Measurements from ENCODE around the gene PDE7B. TPM values are rescaled to one million over a fixed set of nuclear protein-coding genes. Genes with fewer than 3 reads are reported as not detected.

Gene PDE7B
- total RNA-seq, 1 donor from 2014 or later, result 0.84 TPM

DNA sequence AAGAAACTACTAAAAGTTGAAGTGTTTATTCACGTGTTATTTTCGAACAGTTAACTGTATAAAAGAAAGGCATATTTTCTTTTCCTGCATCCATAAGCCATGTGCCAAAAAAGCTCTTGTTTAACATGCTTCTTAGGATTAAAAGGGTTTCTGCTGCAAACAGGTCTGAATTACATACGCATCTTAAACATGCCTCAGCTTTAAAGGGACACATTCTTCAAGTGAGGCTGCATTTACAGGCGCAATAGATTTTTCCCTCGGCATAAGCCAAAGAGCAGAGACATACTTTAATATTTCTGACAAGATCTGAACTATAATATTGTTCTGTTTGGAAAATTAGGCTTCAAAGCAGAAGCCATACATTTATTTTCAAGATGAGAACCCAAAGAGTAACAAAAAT, 39.4 kb downstream of the PDE7B start:
- H3K36me3 ChIP-seq (ENCODE audit: control insufficient read depth, insufficient read depth, low read length), result no peaks in the 10 kb centered on the region
- no peak overlapping the region for H3K4me3 ChIP-seq (ENCODE audit: low read depth, low read length)
- no peaks in the 10 kb centered on the region for H3K27me3 ChIP-seq (ENCODE audit: control insufficient read depth, insufficient read depth, low read length)
- DNase-seq (ENCODE audit: low read depth), result no peak
- no peak for TF ChIP-seq CTCF (IDR thresholded peaks at IDR 0.05; ENCODE audit: insufficient read depth, low read length, poor library complexity, severe bottlenecking)

- DNase-seq (ENCODE audit: low read depth), result no peak
- no peak for TF ChIP-seq CTCF (IDR thresholded peaks at IDR 0.05; ENCODE audit: insufficient read depth, low read length, poor library complexity, severe bottlenecking)
These were observed 40.2 kb downstream of the PDE7B start for GRCh38 chr6:135891710-135892109.

GRCh38 chr6:135895231-135895911, 43.9 kb downstream of the PDE7B start:
- Histone ChIP-seq H3K4me3 (ENCODE audit: low read depth, low read length) (no peak overlapping the region), H3K27me3 (ENCODE audit: control insufficient read depth, insufficient read depth, low read length) (no peaks in the 10 kb centered on the region), H3K36me3 (ENCODE audit: control insufficient read depth, insufficient read depth, low read length) (no peaks in the 10 kb centered on the region)
- DNase-seq (ENCODE audit: low read depth), result no peak
- no peak for TF ChIP-seq CTCF (IDR thresholded peaks at IDR 0.05; ENCODE audit: insufficient read depth, low read length, poor library complexity, severe bottlenecking)

More at GRCh38 chr6:135891710-135892109, 40.2 kb downstream of the PDE7B start:
- Histone ChIP-seq H3K27me3 (ENCODE audit: control insufficient read depth, insufficient read depth, low read length) (no peaks in the 10 kb centered on the region), H3K4me3 (ENCODE audit: low read depth, low read length) (no peak overlapping the region), H3K36me3 (ENCODE audit: control insufficient read depth, insufficient read depth, low read length) (no peaks in the 10 kb centered on the region)

- no peak overlapping the region for H3K4me3 ChIP-seq (ENCODE audit: low read depth, low read length)
- no peak for TF ChIP-seq CTCF (IDR thresholded peaks at IDR 0.05; ENCODE audit: insufficient read depth, low read length, poor library complexity, severe bottlenecking)
- no peak for DNase-seq (ENCODE audit: low read depth)
- H3K36me3 ChIP-seq (ENCODE audit: control insufficient read depth, insufficient read depth, low read length), result no peaks in the 10 kb centered on the region
- no peaks in the 10 kb centered on the region for H3K27me3 ChIP-seq (ENCODE audit: control insufficient read depth, insufficient read depth, low read length)
These were observed 45.6 kb downstream of the PDE7B start for GRCh38 chr6:135897087-135897486.

DNA sequence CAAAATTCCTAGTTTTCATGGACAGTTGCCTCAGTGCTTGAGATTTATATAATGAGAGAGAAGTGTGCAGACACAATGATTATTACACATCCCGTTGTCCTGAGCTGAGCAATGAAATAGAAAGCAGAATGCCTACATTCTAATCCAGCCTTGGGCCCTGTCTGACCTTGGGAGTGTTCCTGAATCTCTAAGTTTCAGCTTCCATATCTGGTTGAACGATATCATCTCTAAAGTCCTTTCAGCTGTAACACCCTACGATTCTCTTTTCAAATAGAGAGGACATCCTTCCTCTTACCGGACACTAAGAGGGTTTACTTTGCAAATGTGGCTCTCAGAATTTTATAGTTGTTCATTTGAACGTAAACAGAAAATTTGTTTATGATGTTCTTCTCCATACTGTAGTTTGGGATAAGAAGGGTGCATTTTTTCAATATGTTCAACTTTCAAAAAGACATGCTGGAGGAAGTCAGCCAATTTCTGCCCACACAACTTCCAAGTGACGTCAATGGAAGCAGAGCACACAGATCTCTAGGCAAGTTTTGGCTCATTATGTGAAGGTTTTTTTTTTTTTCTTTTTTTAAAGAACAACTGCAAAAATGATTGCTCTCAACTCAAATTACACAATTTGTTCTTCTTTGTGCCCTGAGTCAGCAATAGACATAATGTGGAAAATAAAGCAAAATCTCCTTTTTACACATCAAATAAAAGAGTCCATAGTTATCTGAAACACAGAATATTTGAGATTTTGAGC, 50.4 kb downstream of the PDE7B start:
- Histone ChIP-seq H3K4me3 (ENCODE audit: low read depth, low read length) (no peak overlapping the region), H3K27me3 (ENCODE audit: control insufficient read depth, insufficient read depth, low read length) (no peaks in the 10 kb centered on the region), H3K36me3 (ENCODE audit: control insufficient read depth, insufficient read depth, low read length) (no peaks in the 10 kb centered on the region)
- TF ChIP-seq CTCF (IDR thresholded peaks at IDR 0.05; ENCODE audit: insufficient read depth, low read length, poor library complexity, severe bottlenecking), result no peak
- DNase-seq (ENCODE audit: low read depth), result no peak

Data from kidney epithelial cell (primary cell).